Measurements from ENCODE around the gene NADK.

Gene NADK

GRCh38 chr1:1777950-1778662 lies at the start of gene NADK:
NADK (minus strand) TSS chr1:1778470; CDS start chr1:1765406, 13,064 bp downstream.
- peak; percentile 62 for DNase-seq

DNA sequence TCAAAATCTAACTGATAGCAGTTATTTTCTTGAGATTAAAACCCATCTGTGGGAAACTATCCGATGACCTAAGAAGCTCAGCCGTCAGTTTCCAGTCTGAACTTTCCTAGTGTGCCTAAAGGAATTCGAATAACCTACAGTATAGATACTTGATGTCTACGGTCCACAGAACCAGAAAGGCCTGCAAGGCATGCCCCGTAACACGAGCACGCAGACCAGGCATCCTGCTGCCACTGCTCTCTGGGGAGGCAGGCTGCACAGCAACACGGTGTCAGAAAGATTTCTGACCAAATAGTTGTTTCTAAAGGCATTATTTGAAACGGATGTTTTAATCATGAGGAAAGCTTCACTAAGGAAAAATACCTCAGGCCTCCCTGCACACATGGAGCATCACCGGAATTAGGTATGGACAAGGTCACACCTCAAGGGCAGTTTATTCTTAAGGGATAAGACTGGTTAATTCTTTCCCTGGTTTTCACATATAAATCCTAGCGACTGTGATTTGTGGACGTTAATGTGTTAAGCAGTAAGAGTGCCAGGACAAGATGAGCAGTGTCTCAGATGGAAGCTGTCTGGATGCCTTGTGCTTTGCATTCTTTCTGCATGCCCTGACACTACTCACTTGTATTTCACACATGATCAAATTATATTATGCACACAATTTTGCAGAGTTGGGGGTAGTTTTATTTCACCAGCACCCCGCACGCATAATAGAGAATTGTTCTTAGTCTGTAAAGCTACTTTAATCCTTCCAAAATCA lies 49.0 kb upstream of the NADK start:
- DNase-seq = no peak

GRCh38 chr1:1826356-1827088 lies 48.3 kb upstream of the NADK start:
- DNase-seq = peak; percentile 59

- no peak for DNase-seq
Measured at GRCh38 chr1:1825217-1825616, 46.9 kb upstream of the NADK start.

DNA sequence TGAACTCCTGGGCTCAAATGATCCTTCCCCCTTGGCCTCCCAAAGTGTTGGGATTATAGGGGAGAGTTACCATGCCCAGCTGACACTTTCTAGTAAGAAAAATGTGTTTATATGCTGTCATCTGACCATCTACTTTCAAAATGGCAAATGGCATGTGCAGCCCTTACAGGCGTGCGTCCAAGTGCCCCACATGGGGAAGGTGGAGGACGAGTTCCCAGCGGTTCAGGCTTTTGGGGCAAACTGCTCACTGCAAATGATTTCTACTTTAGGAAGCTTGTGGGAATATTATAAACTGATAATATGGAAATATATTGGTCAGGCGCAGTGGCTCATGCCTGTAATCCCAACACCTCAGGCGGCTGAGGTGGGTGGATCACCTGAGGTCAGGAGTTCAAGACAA lies 41.5 kb upstream of the NADK start:
- DNase-seq = no peak

GRCh38 chr1:1817221-1817620 lies 39.0 kb upstream of the NADK start:
- no peak for DNase-seq

DNA sequence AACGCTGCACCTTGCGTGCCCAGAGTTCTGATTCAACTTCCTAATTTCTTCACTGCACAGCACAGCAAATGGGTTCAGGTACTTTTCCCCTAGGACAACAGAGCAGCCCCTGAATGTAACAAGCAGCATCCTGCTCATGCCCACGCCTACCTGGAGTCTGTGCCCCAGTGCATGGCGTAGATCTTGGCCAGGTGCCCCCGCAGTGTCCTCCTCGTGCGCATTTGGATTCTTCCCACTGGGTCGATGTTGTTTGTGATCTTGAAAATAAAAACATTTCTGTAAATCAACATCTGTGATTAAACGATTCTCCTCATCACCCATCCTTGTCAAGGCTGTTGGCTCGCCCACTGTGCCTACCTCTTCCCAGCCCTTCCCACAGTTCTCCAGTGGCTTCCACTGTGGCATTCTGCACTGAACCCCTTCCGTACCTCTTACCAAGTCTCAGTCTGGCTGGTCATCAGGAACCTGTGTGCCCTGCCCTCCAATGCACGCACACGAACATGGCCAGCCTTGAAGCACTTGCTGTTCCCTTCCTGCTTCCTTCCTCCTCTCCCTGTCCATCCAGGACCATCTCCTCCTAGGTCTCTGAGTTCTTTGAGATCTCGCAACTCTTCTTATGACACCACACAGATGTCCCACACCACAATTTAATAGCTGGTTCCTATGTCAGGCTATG lies 37.5 kb upstream of the NADK start:
- DNase-seq = no peak

DNA sequence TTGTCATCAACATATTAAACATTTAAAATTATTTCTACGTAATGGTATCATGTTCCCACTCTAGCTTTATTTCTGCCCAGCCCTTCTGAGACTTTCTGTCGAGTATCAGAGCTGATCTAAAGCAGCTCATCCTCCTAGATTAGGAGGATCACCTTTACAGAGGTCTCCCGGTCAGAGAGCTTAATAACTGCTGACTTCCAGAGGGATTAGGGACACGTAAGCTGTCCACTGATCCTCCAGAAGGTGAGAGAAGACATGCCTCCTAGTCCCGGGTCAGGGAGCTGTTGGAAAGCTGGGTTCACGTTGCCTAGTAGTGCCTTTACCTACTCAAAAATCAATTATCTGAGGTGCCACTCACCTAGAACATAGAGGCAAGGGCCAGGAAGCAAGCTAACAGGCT lies 31.2 kb upstream of the NADK start:
- DNase-seq = no peak

GRCh38 chr1:1808206-1808605 lies 29.9 kb upstream of the NADK start:
- DNase-seq = no peak

DNA sequence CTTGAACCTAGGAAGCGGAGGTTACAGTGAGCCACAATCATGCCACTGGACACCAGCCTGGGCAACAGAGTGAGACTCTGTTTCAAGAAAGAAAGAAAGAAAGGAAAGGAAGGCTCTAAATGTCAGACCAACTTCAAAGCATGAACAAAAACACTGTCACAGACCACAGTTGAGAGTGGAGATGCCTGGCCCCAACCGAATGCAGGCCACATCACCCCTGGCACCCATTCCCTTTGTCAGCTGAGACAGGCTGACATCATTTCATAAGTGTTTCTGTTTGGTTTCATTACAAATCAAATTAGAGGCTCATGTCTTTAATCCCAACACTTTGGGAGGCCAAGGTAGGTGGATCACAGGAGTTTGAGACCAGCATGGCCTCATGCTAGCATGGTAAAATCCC lies 28.6 kb upstream of the NADK start:
- DNase-seq = no peak

GRCh38 chr1:1804301-1804700 lies 26.0 kb upstream of the NADK start:
- DNase-seq = no peak

DNA sequence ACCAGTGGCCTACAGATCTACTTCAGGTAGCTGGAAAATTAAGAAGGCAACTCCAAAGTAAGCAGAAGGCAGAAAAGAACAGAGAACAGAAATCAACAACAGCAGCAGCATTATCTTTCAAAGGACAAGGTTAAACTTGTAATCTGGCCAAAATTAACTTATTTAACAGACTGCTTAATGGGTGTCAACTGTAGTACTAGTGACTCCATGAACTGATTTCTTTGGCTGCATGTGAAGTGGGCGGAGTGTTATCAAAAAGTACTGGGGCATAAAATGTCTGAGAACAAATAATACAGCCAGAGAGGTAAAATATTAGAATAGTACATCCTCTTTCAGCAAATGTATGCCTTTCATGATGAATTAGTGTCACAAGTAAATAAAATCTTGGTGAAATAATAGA lies 24.6 kb upstream of the NADK start:
- no peak for DNase-seq

DNA sequence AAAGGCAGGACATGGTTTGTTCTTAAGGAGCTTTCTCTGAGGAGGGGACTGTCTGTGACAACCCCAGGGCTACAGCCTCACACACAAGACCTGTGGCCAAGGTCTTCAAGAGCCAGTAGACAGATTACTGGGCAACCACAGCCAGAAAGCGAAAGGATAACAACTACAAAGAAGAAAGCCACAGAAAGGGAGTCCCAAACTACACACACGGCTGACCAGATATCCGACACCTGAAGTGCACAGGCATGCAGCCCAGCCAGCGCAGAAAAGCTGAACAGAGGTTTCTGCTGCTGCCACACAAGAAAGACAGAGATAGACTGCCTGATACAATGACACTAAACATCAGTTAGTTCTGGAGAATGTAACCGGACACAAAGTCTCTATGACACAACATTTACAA lies 21.4 kb upstream of the NADK start:
- DNase-seq = no peak

GRCh38 chr1:1797731-1798341 lies 19.6 kb upstream of the NADK start:
- no peak for DNase-seq

DNA sequence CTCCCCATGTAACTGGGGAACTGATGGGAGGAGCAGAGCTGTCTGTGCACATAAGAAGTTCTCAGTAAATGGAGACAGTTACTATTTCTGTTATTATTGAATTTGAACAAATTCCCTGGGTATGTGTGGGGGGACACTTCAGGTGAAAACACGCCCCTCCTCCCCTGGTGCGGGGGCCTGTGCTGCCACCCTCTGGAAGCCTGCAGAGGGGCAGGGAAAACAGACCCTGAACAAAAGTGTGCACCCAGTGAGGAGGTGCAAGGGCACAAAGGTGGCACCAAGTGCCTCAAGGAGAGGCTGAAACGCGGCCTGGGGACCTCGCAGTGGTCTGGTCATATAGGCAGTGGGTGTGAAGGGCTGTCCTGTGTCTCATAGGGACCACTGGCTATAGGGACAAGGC lies 18.2 kb upstream of the NADK start:
- DNase-seq = no peak

DNA sequence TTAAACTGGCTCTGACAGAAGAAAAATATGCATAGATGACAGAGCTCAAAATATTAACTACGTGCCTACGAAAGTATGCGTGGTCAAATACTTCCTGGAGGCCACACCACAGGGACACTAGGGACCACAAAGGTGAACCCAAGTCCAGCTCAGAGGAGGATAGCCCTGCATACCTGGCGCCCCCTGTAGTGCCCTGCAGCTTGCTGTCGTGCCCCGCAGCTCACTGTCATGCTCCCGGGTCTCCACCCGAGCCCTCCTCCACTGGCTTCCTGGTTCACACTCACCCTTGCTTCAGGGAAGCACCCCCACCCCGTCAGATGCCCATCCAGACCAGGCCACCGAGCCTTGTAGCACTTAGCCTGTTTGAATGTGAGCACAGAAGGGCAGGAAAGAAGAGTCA lies 16.7 kb upstream of the NADK start:
- no peak for DNase-seq

DNA sequence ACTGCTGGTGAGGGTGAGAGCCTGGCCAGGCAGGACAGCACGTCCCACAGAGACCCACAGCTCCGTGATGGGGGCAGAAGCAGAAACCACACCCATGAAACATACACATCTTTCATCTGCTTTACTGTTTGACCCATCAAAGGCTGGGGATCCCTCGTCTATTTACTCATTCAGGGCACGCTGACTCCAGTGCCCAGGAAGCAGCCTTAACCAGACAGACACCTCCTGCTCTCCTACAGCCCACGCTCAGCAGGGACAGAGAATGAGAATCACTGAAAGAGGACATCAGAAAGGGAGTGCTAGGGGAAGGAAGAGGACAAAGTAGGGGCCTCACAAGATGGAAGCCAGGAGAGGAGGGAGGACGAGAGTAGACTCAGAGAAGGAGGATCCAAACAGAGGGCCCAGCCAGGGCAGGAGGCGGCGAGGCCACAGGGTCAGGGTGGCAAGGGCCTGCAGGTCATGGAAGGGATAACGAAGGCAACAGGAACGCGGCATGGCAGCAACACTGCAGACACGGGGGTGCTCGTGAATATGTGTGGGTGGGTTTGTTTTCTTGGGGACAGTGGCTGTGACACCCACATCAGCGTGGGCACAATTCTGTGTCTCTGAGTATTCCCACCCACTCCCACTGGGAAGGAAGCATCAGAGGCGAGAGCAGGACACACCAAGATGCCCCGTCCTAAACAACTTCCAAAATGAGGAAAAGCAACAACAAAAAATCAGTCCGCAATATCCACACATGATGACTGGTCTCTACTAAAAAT lies 15.4 kb upstream of the NADK start:
- no peak for DNase-seq

GRCh38 chr1:1788646-1789431 lies 10.6 kb upstream of the NADK start:
- no peak for DNase-seq

GRCh38 chr1:1788136-1788535 lies 9.9 kb upstream of the NADK start:
- no peak for DNase-seq

DNA sequence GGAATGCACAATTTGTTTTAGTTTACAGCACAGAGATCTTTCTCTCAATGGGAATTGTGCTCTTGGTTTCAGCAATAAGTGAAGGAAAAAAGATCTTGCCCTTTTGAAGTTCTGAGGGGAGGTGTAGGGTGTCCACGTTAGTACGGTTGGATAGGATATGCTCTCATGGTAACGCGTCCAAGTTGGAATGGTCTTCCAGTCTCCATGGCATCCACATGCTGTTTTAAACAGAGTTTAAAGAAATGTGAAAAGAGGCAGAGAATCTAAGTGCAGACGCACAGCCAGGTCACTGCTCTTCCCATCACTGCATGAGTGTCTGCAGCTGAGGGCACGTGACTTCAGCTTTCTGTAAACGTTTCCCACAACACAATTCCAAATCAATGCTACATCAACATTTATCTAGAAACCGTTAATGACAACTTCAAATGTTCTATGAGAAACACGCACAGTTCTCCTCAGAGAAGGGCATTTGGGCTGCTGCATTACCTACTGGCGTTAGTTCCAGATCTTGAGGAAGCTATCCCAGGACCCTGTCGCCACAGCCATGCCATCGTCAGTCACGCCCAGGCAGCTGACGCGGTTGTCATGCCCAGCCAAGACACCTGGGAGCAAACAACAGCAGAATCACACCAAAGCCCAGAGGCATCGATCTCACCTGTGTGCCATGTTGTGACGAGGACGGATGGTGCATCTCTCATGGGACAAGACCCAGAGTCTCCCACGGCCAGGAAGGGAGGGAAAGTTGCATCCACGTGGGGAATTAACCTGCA lies 8.8 kb upstream of the NADK start:
- no peak for DNase-seq

GRCh38 chr1:1785666-1786065 lies 7.4 kb upstream of the NADK start:
- DNase-seq = no peak

All from NCI-H1436 (cell line).